Neutrophil (primary cell): ENCODE results near the gene RAB10.
"Not testable (repeated sequence)": the region's sequence is repeated elsewhere in the genome, so short reads cannot be mapped to it uniquely, and the experiment has no call there.

Experiments
- H3K27ac ChIP-seq: fragments of 200-600 bp; sonication (generic); 2 replicates; pipeline ENCODE4 v1.5.1; 2016; ENCODE audit warnings: mild to moderate bottlenecking, moderate library complexity
- H3K27me3 ChIP-seq: fragments of 200-600 bp; sonication (generic); 2 replicates; pipeline ENCODE4 v1.6.0; 2016; ENCODE audit warnings: mild to moderate bottlenecking
- H3K36me3 ChIP-seq: fragments of 200-600 bp; sonication (generic); 2 replicates; pipeline ENCODE4 v1.5.1; 2017
- H3K4me1 ChIP-seq, 2 experiments: fragments of 200-600 bp in 1 of 2; sonication (generic) in 1 of 2; 1 replicate in 1 of 2; 2 replicates in 1 of 2; pipeline versions ENCODE4 v1.5.1 to v1.6.1; 2013 to 2016; ENCODE audit warnings: low read depth in 1 of 2, low read length in 1 of 2, mild to moderate bottlenecking in 1 of 2, moderate library complexity in 1 of 2; ENCODE audit not compliant: control insufficient read depth in 1 of 2, insufficient read depth in 1 of 2
- H3K4me3 ChIP-seq, 2 experiments: fragments of 200-600 bp in 1 of 2; sonication (generic) in 1 of 2; 1 replicate in 1 of 2; 2 replicates in 1 of 2; pipeline ENCODE4 v1.5.1; 2013 to 2016; ENCODE audit warnings: low read depth in 1 of 2, low read length in 1 of 2, mild to moderate bottlenecking in 1 of 2, moderate library complexity in 1 of 2
- H3K9me3 ChIP-seq: fragments of 200-600 bp; sonication (generic); 2 replicates; pipeline ENCODE4 v1.5.1; 2016
- TF ChIP-seq, protein P1 (sequence below): fragments of 200-600 bp; sonication (generic); IDR thresholded peaks from 2 replicates; pipeline ENCODE4 v1.5.1; 2016; ENCODE audit warnings: antibody characterized with exemption

RAB10 gene

DNA sequence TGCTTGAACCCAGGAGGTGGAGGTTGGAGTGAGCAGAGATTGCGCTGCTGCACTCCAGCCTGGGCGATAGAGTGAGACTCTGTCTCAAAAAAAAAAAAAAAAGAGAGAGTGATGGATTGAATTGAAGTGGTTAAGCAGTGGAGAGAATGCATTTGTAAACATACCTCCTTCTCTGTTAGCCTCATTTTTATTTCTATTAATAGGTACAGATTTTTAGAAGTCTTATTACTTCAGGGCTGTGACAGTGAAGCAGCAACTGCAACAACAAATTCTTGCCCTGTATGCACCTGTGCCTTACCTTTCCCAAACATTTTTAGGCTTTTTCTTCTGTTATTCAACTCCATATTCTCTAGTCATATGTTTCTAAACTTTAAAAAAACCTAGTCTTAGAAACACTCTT, 55.5 kb downstream of the RAB10 start:
- Histone ChIP-seq H3K27ac (no peak overlapping the region), H3K4me3 (no peak overlapping the region), H3K27me3 (no peaks in the 10 kb centered on the region), H3K4me1 (peaks cover 58 to 62% of the 10 kb centered on the region in 2 experiments), H3K36me3 (peaks cover 7% of the 10 kb centered on the region), H3K9me3 (no peaks in the 10 kb centered on the region)
- TF ChIP-seq, protein P1, sequence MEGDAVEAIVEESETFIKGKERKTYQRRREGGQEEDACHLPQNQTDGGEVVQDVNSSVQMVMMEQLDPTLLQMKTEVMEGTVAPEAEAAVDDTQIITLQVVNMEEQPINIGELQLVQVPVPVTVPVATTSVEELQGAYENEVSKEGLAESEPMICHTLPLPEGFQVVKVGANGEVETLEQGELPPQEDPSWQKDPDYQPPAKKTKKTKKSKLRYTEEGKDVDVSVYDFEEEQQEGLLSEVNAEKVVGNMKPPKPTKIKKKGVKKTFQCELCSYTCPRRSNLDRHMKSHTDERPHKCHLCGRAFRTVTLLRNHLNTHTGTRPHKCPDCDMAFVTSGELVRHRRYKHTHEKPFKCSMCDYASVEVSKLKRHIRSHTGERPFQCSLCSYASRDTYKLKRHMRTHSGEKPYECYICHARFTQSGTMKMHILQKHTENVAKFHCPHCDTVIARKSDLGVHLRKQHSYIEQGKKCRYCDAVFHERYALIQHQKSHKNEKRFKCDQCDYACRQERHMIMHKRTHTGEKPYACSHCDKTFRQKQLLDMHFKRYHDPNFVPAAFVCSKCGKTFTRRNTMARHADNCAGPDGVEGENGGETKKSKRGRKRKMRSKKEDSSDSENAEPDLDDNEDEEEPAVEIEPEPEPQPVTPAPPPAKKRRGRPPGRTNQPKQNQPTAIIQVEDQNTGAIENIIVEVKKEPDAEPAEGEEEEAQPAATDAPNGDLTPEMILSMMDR = no peak

DNA sequence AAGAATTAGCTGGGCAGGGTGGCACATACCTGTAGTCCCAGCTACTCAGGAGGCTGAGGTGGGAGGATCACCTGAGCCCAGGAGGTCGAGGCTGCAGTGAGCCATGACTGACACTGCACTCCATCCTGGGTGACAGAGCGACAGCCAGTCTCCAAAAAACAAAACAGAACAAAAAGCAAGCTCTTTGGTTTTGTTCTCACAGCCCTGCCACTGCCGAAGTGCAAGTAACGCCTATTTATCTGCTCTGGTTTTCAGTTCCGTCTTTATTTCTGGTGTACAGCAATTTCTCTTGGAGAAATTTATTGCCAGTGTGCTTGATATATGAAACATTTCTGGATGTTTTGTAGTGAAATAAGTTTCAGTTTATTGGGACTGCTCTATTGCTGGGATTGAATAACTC, 61.9 kb downstream of the RAB10 start:
- H3K9me3 ChIP-seq = no peaks in the 10 kb centered on the region
- H3K27me3 ChIP-seq = no peaks in the 10 kb centered on the region
- peaks cover 5 to 11% of the 10 kb centered on the region in 2 experiments for H3K4me1 ChIP-seq
- peak overlapping the region; percentile 4 for H3K27ac ChIP-seq
- H3K4me3 ChIP-seq = no peak overlapping the region
- TF ChIP-seq, protein P1 = no peak
- peaks cover 35% of the 10 kb centered on the region for H3K36me3 ChIP-seq

DNA sequence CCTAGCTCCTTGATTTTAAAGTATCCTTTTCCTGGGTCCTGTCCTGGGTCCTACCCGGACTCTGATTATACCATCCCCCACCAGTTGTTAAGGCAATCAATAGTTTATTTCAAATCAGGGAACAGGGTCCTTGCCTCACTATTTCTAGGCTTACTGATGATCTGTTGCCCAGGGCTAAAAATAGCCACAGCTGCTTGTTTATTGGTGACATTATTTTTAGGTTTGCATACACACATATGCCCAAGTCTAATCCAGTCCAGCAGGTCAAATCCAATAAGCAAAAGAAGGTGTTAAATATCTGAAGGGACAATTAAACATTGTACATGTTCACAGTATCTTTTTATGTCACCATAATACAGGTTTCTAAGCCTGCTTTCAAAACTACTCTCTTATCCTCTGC, 66.0 kb downstream of the RAB10 start:
- H3K9me3 ChIP-seq = no peaks in the 10 kb centered on the region
- no peak overlapping the region for H3K4me3 ChIP-seq
- peaks cover 29% of the 10 kb centered on the region for H3K36me3 ChIP-seq
- H3K4me1 ChIP-seq = no peaks in the 10 kb centered on the region
- TF ChIP-seq, protein P1 = no peak
- no peak overlapping the region for H3K27ac ChIP-seq
- H3K27me3 ChIP-seq = no peaks in the 10 kb centered on the region

DNA sequence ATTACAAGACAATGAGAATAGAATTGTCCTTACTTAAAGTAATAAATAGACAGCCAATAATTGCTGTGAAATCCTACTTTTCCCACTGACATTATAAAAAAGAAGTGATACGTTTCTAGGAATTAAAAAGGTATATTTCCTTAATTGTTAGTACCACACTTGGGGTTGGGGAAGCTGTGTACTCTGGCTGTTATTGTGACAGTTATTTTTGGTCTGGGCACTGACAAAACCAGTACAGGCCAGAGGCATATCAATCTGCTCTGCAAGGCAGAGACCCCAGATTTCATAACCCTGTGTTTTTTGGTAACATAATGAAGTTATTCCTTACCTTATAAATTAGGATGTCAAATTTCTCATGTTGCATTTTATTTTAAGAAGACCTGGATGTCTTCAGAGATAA, 66.5 kb downstream of the RAB10 start:
- Histone ChIP-seq H3K36me3 (peaks cover 28% of the 10 kb centered on the region), H3K27ac (peak overlapping the region; percentile 19), H3K27me3 (no peaks in the 10 kb centered on the region), H3K4me3 (no peak overlapping the region), H3K4me1 (no peaks in the 10 kb centered on the region), H3K9me3 (no peaks in the 10 kb centered on the region)
- TF ChIP-seq, protein P1 = no peak

DNA sequence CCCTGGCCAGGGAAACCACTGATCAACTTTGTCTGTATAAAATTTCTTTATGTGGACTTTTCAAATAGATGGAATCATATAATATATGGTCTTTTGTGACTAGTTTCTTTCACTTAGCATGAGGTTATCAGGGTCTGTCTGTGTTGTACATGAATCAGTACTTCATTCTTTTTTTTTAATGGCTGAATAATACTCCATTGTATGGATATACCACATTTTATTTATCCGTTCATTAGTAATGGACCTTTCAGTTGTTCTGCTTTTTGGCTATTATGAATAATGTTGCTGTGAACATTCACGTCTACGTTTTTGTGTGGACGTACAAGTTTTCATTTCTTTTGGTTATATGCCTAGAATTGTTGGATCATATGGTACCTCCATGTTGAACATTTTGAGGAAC, 69.9 kb downstream of the RAB10 start:
- TF ChIP-seq, protein P1 = no peak
- Histone ChIP-seq H3K4me3 (no peak overlapping the region), H3K9me3 (no peaks in the 10 kb centered on the region), H3K4me1 (peaks cover 7 to 10% of the 10 kb centered on the region in 2 experiments), H3K27me3 (no peaks in the 10 kb centered on the region), H3K36me3 (peaks cover 21% of the 10 kb centered on the region), H3K27ac (no peak overlapping the region)

DNA sequence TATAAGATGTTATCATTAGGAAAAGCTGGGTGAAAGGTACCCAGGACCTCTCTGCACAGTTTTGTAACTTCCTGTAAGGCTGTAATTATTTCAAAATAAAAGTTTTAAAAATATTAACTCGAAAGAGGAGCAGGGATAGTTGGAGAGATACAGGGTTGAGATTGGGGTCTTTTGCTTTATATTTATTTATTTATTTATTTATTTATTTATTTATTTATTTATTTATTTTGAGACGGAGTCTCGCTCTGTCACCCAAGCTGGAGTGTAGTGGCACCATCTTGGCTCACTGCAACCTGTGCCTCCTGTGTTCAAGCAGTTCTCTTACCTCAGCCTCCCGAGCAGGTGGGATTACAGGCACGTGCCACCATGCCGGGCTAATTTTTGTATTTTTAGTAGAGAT, 74.8 kb downstream of the RAB10 start:
- peaks cover 38% of the 10 kb centered on the region for H3K36me3 ChIP-seq
- peak overlapping the region; percentile 57 for H3K27ac ChIP-seq
- not testable (repeated sequence) for H3K4me3 ChIP-seq, H3K9me3 ChIP-seq, H3K27me3 ChIP-seq
- H3K4me1 ChIP-seq = peaks cover 13 to 18% of the 10 kb centered on the region in 2 experiments
